ENCODE measurements around the gene KCNG1. TPM values are rescaled to one million over a fixed set of nuclear protein-coding genes. Genes with fewer than 3 reads are reported as not detected.

Gene KCNG1
- total and polyA plus RNA-seq, 2 of the 13 experiments (the other 11 are each of a cell fraction or from before 2014, with no cell fraction given), result not detected

DNA sequence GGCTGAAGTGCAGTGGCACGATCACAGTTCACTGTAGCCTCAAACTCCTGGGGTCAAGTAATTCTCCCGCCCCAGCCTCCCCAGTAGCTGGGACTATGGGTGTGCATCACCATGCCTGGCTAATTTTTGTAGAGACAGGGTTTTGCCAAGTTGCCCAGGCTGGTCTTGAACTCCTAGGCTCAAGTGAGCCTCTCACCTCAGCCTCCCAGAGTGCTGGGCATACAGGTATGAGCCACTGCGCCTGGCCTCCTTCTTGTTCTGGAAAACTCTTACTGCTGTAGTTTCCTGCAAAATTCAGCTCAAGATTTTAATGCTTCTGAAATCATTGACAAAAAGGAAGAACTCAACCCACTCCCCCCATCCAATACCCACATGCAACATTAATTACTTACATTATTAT is 21.9 kb upstream of the KCNG1 start:
- no peak for ATAC-seq
- BruUV-seq (replicated peaks), result no TSS peak
- intact Hi-C loops (cut with micrococcal nuclease; ENCODE audit: unreplicated experiment) (no loop called here), in situ Hi-C loops (cut with HindIII; ENCODE audit: extremely low pct_ligation_motif_present, low pct_unique_long_range_greater_than_20kb) (no loop called here)
- Histone ChIP-seq H4K20me1 (ENCODE audit: insufficient read depth, low read length) (no peaks in the 10 kb centered on the region), H3K4me2 (ENCODE audit: low read depth, low read length) (no peak overlapping the region), H3K9me3 (ENCODE audit: low read length) (no peaks in the 10 kb centered on the region), H3K27ac (ENCODE audit: extremely low read length, insufficient read depth, low read length) (no peak overlapping the region), H3K27me3 (ENCODE audit: control insufficient read depth in 1 of 2, insufficient read depth in 2 of 2, low read length in 2 of 2) (peaks cover 5 to 24% of the 10 kb centered on the region in 2 experiments; a peak in 4 of 5 replicates), H2AFZ (ENCODE audit: low read length) (no peak overlapping the region), H3K4me3 (replicated peaks in 1 of 3; ENCODE audit: insufficient read depth in 1 of 3, low read depth in 2 of 3, low read length in 3 of 3) (no peak overlapping the region), H3K79me2 (ENCODE audit: insufficient read depth, low read length) (no peaks in the 10 kb centered on the region), H3K9ac (ENCODE audit: insufficient read depth, low read depth, low read length) (no peak overlapping the region), H3K4me1 (ENCODE audit: insufficient read depth, low read length) (no peaks in the 10 kb centered on the region), H3K36me3 (replicated peaks in 1 of 2; ENCODE audit: control insufficient read depth in 1 of 2, insufficient read depth in 2 of 2, low read length in 2 of 2) (no peaks in the 10 kb centered on the region)
- WGBS (ENCODE audit: low lambda C conversion rate), result 10% methylated on average over 3 of the region's 3 CpGs
- no peak for TF ChIP-seq U2AF2 (IDR thresholded peaks at IDR 0.05; ENCODE audit: low read depth, low read length)
- TF ChIP-seq ZNF460 (CRISPR knock-in tag; IDR thresholded peaks at IDR 0.05; ENCODE audit: borderline replicate concordance), result no peak
- TF ChIP-seq, protein P1, sequence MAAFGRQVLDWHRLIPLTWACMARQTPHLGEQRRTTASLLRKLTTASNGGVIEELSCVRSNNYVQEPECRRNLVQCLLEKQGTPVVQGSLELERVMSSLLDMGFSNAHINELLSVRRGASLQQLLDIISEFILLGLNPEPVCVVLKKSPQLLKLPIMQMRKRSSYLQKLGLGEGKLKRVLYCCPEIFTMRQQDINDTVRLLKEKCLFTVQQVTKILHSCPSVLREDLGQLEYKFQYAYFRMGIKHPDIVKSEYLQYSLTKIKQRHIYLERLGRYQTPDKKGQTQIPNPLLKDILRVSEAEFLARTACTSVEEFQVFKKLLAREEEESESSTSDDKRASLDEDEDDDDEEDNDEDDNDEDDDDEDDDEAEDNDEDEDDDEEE (CRISPR knock-in tag; IDR thresholded peaks at IDR 0.05), result no peak
- no peak for TF ChIP-seq HDAC2 (CRISPR knock-in tag; IDR thresholded peaks at IDR 0.05)
- TF ChIP-seq MLLT10 (CRISPR knock-in tag; IDR thresholded peaks at IDR 0.05), result no peak
- TF ChIP-seq, protein P2, sequence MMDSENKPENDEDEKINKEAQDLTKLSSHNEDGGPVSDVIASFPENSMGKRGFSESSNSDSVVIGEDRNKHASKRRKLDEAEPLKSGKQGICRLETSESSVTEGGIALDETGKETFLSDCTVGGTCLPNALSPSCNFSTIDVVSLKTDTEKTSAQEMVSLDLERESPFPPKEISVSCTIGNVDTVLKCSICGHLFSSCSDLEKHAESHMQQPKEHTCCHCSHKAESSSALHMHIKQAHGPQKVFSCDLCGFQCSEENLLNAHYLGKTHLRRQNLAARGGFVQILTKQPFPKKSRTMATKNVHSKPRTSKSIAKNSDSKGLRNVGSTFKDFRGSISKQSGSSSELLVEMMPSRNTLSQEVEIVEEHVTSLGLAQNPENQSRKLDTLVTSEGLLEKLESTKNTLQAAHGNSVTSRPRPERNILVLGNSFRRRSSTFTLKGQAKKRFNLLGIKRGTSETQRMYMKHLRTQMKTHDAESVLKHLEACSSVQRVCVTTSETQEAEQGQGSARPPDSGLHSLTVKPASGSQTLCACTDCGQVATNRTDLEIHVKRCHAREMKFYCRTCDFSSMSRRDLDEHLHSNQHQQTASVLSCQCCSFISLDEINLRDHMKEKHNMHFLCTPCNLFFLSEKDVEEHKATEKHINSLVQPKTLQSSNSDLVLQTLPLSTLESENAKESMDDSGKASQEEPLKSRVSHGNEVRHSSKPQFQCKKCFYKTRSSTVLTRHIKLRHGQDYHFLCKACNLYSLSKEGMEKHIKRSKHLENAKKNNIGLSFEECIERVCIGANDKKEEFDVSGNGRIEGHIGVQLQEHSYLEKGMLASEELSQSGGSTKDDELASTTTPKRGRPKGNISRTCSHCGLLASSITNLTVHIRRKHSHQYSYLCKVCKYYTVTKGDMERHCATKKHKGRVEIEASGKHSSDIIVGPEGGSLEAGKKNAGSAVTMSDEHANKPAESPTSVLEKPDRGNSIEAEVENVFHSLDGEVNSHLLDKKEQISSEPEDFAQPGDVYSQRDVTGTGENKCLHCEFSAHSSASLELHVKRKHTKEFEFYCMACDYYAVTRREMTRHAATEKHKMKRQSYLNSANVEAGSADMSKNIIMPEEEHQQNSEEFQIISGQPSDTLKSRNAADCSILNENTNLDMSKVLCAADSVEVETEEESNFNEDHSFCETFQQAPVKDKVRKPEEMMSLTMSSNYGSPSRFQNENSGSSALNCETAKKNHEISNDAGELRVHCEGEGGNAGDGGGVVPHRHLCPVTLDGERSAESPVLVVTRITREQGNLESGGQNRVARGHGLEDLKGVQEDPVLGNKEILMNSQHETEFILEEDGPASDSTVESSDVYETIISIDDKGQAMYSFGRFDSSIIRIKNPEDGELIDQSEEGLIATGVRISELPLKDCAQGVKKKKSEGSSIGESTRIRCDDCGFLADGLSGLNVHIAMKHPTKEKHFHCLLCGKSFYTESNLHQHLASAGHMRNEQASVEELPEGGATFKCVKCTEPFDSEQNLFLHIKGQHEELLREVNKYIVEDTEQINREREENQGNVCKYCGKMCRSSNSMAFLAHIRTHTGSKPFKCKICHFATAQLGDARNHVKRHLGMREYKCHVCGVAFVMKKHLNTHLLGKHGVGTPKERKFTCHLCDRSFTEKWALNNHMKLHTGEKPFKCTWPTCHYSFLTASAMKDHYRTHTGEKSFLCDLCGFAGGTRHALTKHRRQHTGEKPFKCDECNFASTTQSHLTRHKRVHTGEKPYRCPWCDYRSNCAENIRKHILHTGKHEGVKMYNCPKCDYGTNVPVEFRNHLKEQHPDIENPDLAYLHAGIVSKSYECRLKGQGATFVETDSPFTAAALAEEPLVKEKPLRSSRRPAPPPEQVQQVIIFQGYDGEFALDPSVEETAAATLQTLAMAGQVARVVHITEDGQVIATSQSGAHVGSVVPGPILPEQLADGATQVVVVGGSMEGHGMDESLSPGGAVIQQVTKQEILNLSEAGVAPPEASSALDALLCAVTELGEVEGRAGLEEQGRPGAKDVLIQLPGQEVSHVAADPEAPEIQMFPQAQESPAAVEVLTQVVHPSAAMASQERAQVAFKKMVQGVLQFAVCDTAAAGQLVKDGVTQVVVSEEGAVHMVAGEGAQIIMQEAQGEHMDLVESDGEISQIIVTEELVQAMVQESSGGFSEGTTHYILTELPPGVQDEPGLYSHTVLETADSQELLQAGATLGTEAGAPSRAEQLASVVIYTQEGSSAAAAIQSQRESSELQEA (CRISPR knock-in tag; IDR thresholded peaks at IDR 0.05; ENCODE audit: not compliant biosample characterization), result no peak
- no peak for TF ChIP-seq PHB2 (IDR thresholded peaks at IDR 0.05; ENCODE audit: partially characterized antibody)
- TF ChIP-seq RXRA (CRISPR knock-in tag; IDR thresholded peaks at IDR 0.05), result no peak
- no peak for TF ChIP-seq ZNF772 (CRISPR knock-in tag; IDR thresholded peaks at IDR 0.05)
- TF ChIP-seq ZMYM3 (CRISPR knock-in tag; IDR thresholded peaks at IDR 0.05), result no peak
- no peak for DNase-seq (ENCODE audit: low spot score)
- ChIA-PET POLR2A (no interaction called here), CTCF (ENCODE audit: low intra/inter-chr PET ratio, low total read pairs) (no interaction called here)
- FAIRE-seq, result no peak
